Measurements from ENCODE around the gene SH3BP2. TPM values are rescaled to one million over a fixed set of nuclear protein-coding genes. Genes with fewer than 3 reads are reported as not detected.

Gene SH3BP2
- total and polyA plus RNA-seq, 4 donors, result 6.2 to 75.4 (median 30.8) TPM

DNA sequence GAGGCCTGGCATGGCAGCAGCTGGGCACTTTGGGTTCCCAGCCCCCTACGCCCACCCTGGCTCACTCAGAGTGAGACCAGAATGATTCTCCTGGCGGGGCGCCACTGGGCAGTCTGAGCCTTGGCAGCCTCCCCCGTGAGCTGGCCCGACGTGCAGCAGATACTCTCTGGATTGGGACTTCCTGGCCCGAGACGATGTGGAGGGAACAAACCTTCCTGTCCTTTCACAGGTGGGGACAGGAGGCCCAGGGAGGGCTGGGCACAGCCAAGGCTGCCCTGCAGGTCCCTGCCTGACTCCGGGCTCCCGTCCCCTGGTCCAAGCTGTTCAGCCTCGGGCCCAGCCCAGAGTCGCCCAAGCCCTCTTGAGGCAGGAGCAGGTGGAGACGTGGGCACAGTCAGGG lies 32.9 kb downstream of the SH3BP2 start:
- WGBS, 2 donors, result 14 to 25% methylated on average over 13 of the region's 13 CpGs

DNA sequence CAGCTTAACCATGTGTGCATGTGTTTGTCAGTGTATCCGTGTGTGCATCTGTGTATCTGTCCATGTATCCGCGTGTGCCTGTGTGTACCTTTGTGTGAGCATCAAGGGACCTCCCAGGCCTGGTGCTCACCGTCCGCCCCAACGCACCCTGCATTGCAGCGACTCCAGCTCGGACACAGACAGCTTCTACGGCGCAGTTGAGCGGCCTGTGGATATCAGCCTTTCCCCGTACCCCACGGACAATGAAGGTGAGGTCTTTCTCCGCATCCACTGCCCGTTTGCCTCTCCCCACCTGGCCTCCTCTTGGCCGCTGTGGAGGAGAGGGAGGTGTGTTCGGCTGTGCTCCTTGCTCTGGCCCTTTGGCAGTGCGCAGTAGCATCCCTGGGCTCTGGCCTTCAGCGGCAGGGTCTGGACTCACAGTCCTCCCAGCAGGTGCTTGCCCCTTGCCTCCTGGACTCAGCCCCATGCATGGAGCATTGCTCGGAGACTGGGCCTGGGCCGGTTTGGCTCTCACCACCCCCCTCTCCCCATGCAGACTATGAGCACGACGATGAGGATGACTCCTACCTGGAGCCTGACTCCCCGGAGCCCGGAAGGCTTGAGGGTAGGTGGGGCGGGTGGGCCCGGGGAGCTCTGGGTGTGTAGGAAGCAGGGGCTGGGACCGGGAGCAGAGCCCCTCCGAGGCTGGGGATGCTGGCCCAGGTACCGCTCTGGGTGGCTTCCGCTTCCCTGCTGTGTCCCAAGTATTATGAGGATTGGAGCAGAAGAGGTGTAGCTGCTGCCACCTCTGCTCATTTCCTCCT lies 34.4 kb downstream of the SH3BP2 start:
- intact Hi-C loops (cut with DNase I), result no loop called here
- no peaks in the 10 kb centered on the region for H3K27me3 ChIP-seq (ENCODE audit: control insufficient read depth in 1 of 2, insufficient read depth in 2 of 2, low read length in 1 of 2)

More for the DNA sequence above, 32.9 kb downstream of the SH3BP2 start:
- intact Hi-C loops (cut with DNase I), result no loop called here
- no peak overlapping the region for H3K27ac ChIP-seq (ENCODE audit: low read depth in 1 of 2, low read length in 2 of 2)
- no peaks in the 10 kb centered on the region for H3K36me3 ChIP-seq (ENCODE audit: control insufficient read depth in 1 of 2, insufficient read depth in 2 of 2, low read length in 1 of 2)
- DNase-seq, result peak; percentile 30 to 80
- H3K27me3 ChIP-seq (ENCODE audit: control insufficient read depth in 1 of 2, insufficient read depth in 2 of 2, low read length in 1 of 2), result no peaks in the 10 kb centered on the region
- ATAC-seq (ENCODE audit: low FRiP score), result no peak
- H3K9me3 ChIP-seq (ENCODE audit: control insufficient read depth, low read length), result no peaks in the 10 kb centered on the region
- H3K4me3 ChIP-seq (ENCODE audit: low read length in 2 of 2), result no peak overlapping the region
- no peaks in the 10 kb centered on the region for H3K4me1 ChIP-seq (ENCODE audit: control insufficient read depth in 1 of 2, insufficient read depth in 2 of 2, low read length in 2 of 2)

DNA sequence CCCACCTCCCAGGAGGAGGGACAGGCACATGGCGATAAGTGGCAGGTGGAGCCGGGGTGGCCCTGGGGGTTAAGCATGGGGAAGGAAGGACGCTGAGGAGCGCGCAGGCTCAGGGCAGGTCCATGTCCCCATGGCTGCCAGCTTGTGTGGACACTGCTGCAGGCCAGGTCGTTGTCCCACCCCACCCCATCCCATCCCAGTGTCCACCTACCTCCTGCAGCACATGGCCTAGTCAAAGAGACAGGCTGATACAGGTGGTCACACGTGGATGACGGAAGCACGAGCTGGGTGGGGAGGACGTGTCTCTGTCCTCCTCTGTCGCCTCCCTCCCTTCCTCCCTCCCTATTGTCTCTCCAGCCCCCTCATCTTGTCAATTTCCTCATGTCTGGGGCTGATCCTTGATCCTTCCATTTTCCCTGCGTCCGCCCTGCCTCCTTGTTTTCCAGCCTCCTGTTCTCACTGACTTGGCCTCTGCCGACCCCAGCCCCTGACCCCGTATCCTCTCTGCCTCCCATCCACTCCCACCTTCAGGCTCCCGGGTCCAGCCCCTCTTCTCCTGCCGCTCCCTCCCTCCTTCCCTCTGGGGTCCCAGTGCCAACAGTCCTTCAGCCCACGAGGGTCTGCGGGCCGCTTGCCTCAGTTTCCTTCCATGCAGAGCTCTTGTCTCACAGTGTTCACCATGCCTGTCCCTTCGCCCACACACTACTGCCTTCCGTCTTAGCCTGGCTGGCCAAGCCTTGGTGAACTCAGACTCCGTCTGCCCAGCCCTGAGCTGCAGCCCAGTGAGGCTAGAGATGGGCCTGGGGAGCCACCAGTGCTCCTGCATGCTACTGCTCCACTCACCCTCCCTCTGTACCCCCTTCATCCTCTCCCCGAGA lies 35.2 kb downstream of the SH3BP2 start:
- Histone ChIP-seq H3K27ac (ENCODE audit: low read depth in 1 of 2, low read length in 2 of 2) (no peak overlapping the region), H3K4me3 (ENCODE audit: low read length in 2 of 2) (no peak overlapping the region), H3K4me1 (ENCODE audit: control insufficient read depth in 1 of 2, insufficient read depth in 2 of 2, low read length in 2 of 2) (no peaks in the 10 kb centered on the region), H3K36me3 (ENCODE audit: control insufficient read depth in 1 of 2, insufficient read depth in 2 of 2, low read length in 1 of 2) (no peaks in the 10 kb centered on the region), H3K9me3 (ENCODE audit: control insufficient read depth, low read length) (no peaks in the 10 kb centered on the region), H3K27me3 (ENCODE audit: control insufficient read depth in 1 of 2, insufficient read depth in 2 of 2, low read length in 1 of 2) (no peaks in the 10 kb centered on the region)
- WGBS, 2 donors, result 83 to 91% methylated on average over 22 to 24 of the region's 24 CpGs
- intact Hi-C loops (cut with DNase I), result no loop called here
- ATAC-seq (ENCODE audit: low FRiP score) (no peak), DNase-seq (peak; percentile 36 to 73)

More for the DNA sequence above, 34.4 kb downstream of the SH3BP2 start:
- H3K4me1 ChIP-seq (ENCODE audit: control insufficient read depth in 1 of 2, insufficient read depth in 2 of 2, low read length in 2 of 2), result no peaks in the 10 kb centered on the region
- DNase-seq, result peak; percentile 35 to 73
- H3K27ac ChIP-seq (ENCODE audit: low read depth in 1 of 2, low read length in 2 of 2), result no peak overlapping the region
- WGBS, 2 donors, result 92 to 96% methylated on average over 31 of the region's 31 CpGs
- no peaks in the 10 kb centered on the region for H3K36me3 ChIP-seq (ENCODE audit: control insufficient read depth in 1 of 2, insufficient read depth in 2 of 2, low read length in 1 of 2)
- no peak overlapping the region for H3K4me3 ChIP-seq (ENCODE audit: low read length in 2 of 2)
- ATAC-seq (ENCODE audit: low FRiP score), result no peak
- no peaks in the 10 kb centered on the region for H3K9me3 ChIP-seq (ENCODE audit: control insufficient read depth, low read length)

DNA sequence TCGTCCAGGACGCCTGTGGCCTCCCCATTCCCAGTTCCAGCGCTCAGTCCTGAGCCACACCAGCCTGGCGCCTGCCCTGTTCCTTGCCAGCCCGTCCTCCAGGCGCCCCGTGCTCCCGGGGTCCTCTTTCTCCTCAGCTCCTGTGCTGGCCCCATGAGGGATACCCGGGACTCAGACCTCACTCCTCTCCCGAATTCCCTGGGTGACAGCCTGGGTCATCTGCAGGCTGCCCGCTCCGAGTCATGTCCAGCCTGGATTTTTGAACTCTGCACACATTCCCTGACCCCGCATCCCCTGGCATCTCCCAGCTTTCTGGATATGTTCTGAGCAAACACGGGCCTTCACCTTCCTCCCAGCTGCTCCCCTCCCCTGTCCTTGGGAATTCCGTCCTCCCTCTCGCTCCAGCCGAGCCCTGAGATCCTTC lies 35.9 kb downstream of the SH3BP2 start:
- Histone ChIP-seq H3K4me3 (ENCODE audit: low read length in 2 of 2) (no peak overlapping the region), H3K36me3 (ENCODE audit: control insufficient read depth in 1 of 2, insufficient read depth in 2 of 2, low read length in 1 of 2) (no peaks in the 10 kb centered on the region), H3K9me3 (ENCODE audit: control insufficient read depth, low read length) (no peaks in the 10 kb centered on the region), H3K4me1 (ENCODE audit: control insufficient read depth in 1 of 2, insufficient read depth in 2 of 2, low read length in 2 of 2) (no peaks in the 10 kb centered on the region), H3K27ac (ENCODE audit: low read depth in 1 of 2, low read length in 2 of 2) (no peak overlapping the region), H3K27me3 (ENCODE audit: control insufficient read depth in 1 of 2, insufficient read depth in 2 of 2, low read length in 1 of 2) (no peaks in the 10 kb centered on the region)
- intact Hi-C loops (cut with DNase I), result no loop called here
- ATAC-seq (ENCODE audit: low FRiP score) (no peak), DNase-seq (peak; percentile 38 to 70)
- 90 to 94% methylated on average over 16 to 17 of the region's 17 CpGs for WGBS, 2 donors

DNA sequence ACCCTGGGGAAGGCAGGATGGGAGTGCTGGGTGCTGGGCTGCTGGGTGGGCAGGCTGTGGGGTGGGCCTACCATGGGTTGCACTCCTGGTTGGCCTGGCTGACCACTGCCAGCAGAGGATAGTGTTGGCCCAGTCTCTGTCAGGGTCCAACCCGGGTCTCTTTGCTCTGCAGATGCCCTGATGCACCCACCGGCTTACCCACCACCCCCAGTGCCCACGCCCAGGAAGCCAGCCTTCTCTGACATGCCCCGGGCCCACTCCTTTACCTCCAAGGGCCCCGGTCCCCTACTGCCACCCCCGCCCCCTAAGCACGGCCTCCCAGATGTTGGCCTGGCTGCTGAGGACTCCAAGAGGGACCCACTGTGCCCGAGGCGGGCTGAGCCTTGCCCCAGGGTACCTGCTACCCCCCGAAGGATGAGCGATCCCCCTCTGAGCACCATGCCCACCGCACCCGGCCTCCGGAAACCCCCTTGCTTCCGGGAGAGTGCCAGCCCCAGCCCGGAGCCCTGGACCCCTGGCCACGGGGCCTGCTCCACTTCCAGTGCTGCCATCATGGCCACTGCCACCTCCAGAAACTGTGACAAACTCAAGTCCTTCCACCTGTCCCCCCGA lies 36.5 kb downstream of the SH3BP2 start:
- ATAC-seq (ENCODE audit: low FRiP score) (no peak), DNase-seq (peak; percentile 40 to 72)
- Histone ChIP-seq H3K4me1 (ENCODE audit: control insufficient read depth in 1 of 2, insufficient read depth in 2 of 2, low read length in 2 of 2) (no peaks in the 10 kb centered on the region), H3K9me3 (ENCODE audit: control insufficient read depth, low read length) (no peaks in the 10 kb centered on the region), H3K27ac (ENCODE audit: low read depth in 1 of 2, low read length in 2 of 2) (no peak overlapping the region), H3K36me3 (ENCODE audit: control insufficient read depth in 1 of 2, insufficient read depth in 2 of 2, low read length in 1 of 2) (no peaks in the 10 kb centered on the region), H3K27me3 (ENCODE audit: control insufficient read depth in 1 of 2, insufficient read depth in 2 of 2, low read length in 1 of 2) (no peaks in the 10 kb centered on the region), H3K4me3 (ENCODE audit: low read length in 2 of 2) (no peak overlapping the region)
- 93 to 95% methylated on average over 15 to 18 of the region's 18 CpGs for WGBS, 2 donors
- intact Hi-C loops (cut with DNase I), result no loop called here

DNA sequence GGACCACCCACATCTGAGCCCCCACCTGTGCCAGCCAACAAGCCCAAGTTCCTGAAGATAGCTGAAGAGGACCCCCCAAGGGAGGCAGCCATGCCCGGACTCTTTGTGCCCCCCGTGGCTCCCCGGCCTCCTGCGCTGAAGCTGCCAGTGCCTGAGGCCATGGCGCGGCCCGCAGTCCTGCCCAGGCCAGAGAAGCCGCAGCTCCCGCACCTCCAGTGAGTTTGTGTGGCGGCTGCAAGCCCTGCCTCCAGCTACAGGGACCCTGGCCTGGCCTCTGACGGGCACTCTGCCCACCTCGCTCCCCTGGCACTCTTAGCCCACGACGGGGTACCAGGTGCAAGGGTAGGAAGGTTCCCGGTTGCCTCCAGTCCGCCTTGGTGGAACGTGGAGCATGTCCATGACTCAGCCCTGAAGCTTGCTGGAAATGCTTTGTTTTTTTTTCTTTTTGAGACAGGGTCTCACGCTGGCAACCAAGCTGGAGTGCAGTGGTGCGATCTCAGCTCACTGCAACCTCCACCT lies 37.1 kb downstream of the SH3BP2 start:
- no peaks in the 10 kb centered on the region for H3K9me3 ChIP-seq (ENCODE audit: control insufficient read depth, low read length)
- no peaks in the 10 kb centered on the region for H3K4me1 ChIP-seq (ENCODE audit: control insufficient read depth in 1 of 2, insufficient read depth in 2 of 2, low read length in 2 of 2)
- 89 to 92% methylated on average over 16 to 19 of the region's 19 CpGs for WGBS, 2 donors
- no peak overlapping the region for H3K27ac ChIP-seq (ENCODE audit: low read depth in 1 of 2, low read length in 2 of 2)
- no peaks in the 10 kb centered on the region for H3K27me3 ChIP-seq (ENCODE audit: control insufficient read depth in 1 of 2, insufficient read depth in 2 of 2, low read length in 1 of 2)
- intact Hi-C loops (cut with DNase I), result no loop called here
- DNase-seq (peak; percentile 26 to 69), ATAC-seq (ENCODE audit: low FRiP score) (no peak)
- H3K4me3 ChIP-seq (ENCODE audit: low read length in 2 of 2), result no peak overlapping the region
- no peaks in the 10 kb centered on the region for H3K36me3 ChIP-seq (ENCODE audit: control insufficient read depth in 1 of 2, insufficient read depth in 2 of 2, low read length in 1 of 2)

DNA sequence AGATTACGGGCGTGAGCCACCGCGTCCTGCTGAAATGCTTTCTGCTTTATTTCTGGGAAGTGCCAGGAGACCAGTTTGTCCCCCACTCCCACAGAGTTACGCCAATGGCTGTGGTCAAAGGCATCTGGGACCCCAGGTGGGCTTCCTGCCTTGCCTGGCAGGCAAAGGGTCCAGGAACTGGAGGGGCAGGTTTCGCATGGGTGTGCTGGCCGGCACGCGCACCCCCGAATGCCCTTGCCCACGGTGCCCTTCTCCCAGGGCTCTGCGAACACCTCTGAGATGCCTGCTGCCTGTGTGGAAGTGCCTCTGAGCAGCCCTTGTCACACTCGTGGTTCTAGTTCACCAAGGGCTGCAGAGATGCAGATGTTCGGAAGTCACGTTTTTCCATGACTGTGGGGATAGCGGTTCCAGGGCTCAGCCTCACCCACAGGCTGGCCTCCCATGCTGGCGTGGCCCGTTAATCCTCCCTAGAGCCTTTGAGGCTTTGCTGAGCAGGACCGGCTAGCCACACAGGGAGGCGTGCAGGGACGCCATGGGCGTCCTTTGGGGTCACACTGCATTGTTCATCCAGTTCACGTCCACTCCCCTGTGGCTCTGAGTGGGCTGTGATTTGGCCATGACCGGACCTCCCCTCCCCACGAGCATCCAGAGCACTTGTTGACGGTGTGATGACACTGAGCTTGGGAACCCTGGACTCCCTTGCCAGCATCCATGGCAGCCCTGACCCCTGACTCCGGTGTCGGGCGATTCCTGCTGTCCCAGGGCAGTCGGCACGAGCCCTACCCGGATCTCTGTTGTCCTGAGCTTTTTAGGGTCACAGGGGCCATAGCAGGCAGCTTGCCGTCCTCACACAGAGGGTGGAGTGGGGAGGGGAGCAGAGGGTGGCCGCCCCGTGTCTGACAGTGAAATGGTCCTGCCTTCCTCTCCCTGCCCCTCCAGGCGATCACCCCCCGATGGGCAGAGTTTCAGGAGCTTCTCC lies 38.0 kb downstream of the SH3BP2 start:
- 89 to 93% methylated on average over 37 of the region's 37 CpGs for WGBS, 2 donors
- no peak overlapping the region for H3K4me3 ChIP-seq (ENCODE audit: low read length in 2 of 2)
- H3K27me3 ChIP-seq (ENCODE audit: control insufficient read depth in 1 of 2, insufficient read depth in 2 of 2, low read length in 1 of 2), result no peaks in the 10 kb centered on the region
- intact Hi-C loops (cut with DNase I), result no loop called here
- DNase-seq, result peak; percentile 38 to 70
- H3K36me3 ChIP-seq (ENCODE audit: control insufficient read depth in 1 of 2, insufficient read depth in 2 of 2, low read length in 1 of 2), result no peaks in the 10 kb centered on the region
- H3K27ac ChIP-seq (ENCODE audit: low read depth in 1 of 2, low read length in 2 of 2), result no peak overlapping the region
- no peaks in the 10 kb centered on the region for H3K4me1 ChIP-seq (ENCODE audit: control insufficient read depth in 1 of 2, insufficient read depth in 2 of 2, low read length in 2 of 2)
- H3K9me3 ChIP-seq (ENCODE audit: control insufficient read depth, low read length), result no peaks in the 10 kb centered on the region
- no peak for ATAC-seq (ENCODE audit: low FRiP score)

All from aorta (tissue), 5 donors.